Osteoblast (primary cell): ENCODE data around the gene NXN. TPM values are rescaled to one million over a fixed set of nuclear protein-coding genes. Genes with fewer than 3 reads are reported as not detected.
A peak's percentile ranks its signal among the peaks of the same experiment; 100 is the strongest.

ENCODE experiments used
- DNase-seq: peaks from one replicate; pipeline ENCODE4 v3.0.0; 2011; ENCODE audit warnings: low spot score, mixed read lengths; ENCODE audit not compliant: insufficient read length; ENCODE audit errors: missing footprints
- H2AFZ ChIP-seq: 2 replicates; pipeline ENCODE4 v1.6.0; 2011; ENCODE audit warnings: mild to moderate bottlenecking, low read length
- H3K27ac ChIP-seq: 2 replicates; pipeline ENCODE4 v1.5.1; 2011; ENCODE audit warnings: mild to moderate bottlenecking, low read depth, low read length, moderate library complexity
- H3K27me3 ChIP-seq: 2 replicates; pipeline ENCODE4 v1.6.0; 2012; ENCODE audit warnings: mild to moderate bottlenecking, control low read depth, inconsistent platforms, low read length, moderate library complexity; ENCODE audit not compliant: insufficient read depth
- H3K36me3 ChIP-seq: 2 replicates; pipeline ENCODE4 v1.5.1; 2011; ENCODE audit warnings: mild to moderate bottlenecking, low read length, control low read depth, moderate library complexity; ENCODE audit not compliant: insufficient read depth
- H3K4me1 ChIP-seq: 2 replicates; pipeline ENCODE4 v1.5.1; 2011; ENCODE audit warnings: mild to moderate bottlenecking, low read length, control low read depth, moderate library complexity; ENCODE audit not compliant: insufficient read depth
- H3K4me2 ChIP-seq: 2 replicates; pipeline ENCODE4 v1.6.0; 2011; ENCODE audit warnings: mild to moderate bottlenecking, low read length; ENCODE audit not compliant: insufficient read depth
- H3K4me3 ChIP-seq: fragments of 200-600 bp; sonication (generic); 3 replicates; pipeline ENCODE4 v1.5.1; 2012; ENCODE audit warnings: mild to moderate bottlenecking, low read length, inconsistent platforms; ENCODE audit not compliant: insufficient read depth
- H3K79me2 ChIP-seq: 2 replicates; pipeline ENCODE4 v1.6.0; 2012; ENCODE audit warnings: mild to moderate bottlenecking, low read length, control low read depth, inconsistent platforms; ENCODE audit not compliant: insufficient read depth
- H3K9me3 ChIP-seq: 2 replicates; pipeline ENCODE4 v1.5.1; 2011; ENCODE audit warnings: low read depth, low read length, control low read depth
- H4K20me1 ChIP-seq: 2 replicates; pipeline ENCODE4 v1.6.0; 2012; ENCODE audit warnings: mild to moderate bottlenecking, low read length, control low read depth; ENCODE audit not compliant: insufficient read depth
- CTCF ChIP-seq: IDR thresholded peaks from 2 replicates; pipeline ENCODE4 v1.5.1; 2011; ENCODE audit warnings: mild to moderate bottlenecking, low read depth, low read length, moderate library complexity; ENCODE audit errors: extremely low read depth
- total RNA-seq: library from RNA; depleted of rRNA; stranded (reverse); fragments of >200 nt; gene quantifications from 2 replicates; pipeline ENCODE4 v1.2.3, GENCODE V29; 2012

Gene NXN
- total RNA-seq, 1 donor: 68.8 TPM

- no peak for DNase-seq
- Histone ChIP-seq H3K4me2 (no peak overlapping the region), H3K4me3 (no peak overlapping the region), H3K36me3 (no peaks in the 10 kb centered on the region), H3K27me3 (no peaks in the 10 kb centered on the region), H4K20me1 (peaks cover 30% of the 10 kb centered on the region), H3K27ac (no peak overlapping the region), H3K79me2 (no peaks in the 10 kb centered on the region), H3K9me3 (no peaks in the 10 kb centered on the region), H3K4me1 (peaks cover 20% of the 10 kb centered on the region), H2AFZ (no peak overlapping the region)
- TF ChIP-seq CTCF: no peak
Observed at GRCh38 chr17:872855-873254, 106.7 kb downstream of the NXN start.

GRCh38 chr17:871751-872519 lies 107.6 kb downstream of the NXN start:
- Histone ChIP-seq H3K4me1 (peaks cover 20% of the 10 kb centered on the region), H3K4me2 (no peak overlapping the region), H3K79me2 (no peaks in the 10 kb centered on the region), H2AFZ (no peak overlapping the region), H4K20me1 (peaks cover 23% of the 10 kb centered on the region), H3K27me3 (no peaks in the 10 kb centered on the region), H3K36me3 (no peaks in the 10 kb centered on the region), H3K27ac (no peak overlapping the region), H3K4me3 (no peak overlapping the region), H3K9me3 (no peaks in the 10 kb centered on the region)
- no peak for TF ChIP-seq CTCF
- peak; percentile 46 for DNase-seq

- Histone ChIP-seq H3K4me1 (peaks cover 20% of the 10 kb centered on the region), H3K36me3 (no peaks in the 10 kb centered on the region), H3K27ac (peak overlapping the region; percentile 99), H4K20me1 (peaks cover 13% of the 10 kb centered on the region), H3K4me3 (peak overlapping the region; percentile 55), H3K79me2 (no peaks in the 10 kb centered on the region), H3K4me2 (peak overlapping the region; percentile 85), H3K27me3 (no peaks in the 10 kb centered on the region), H3K9me3 (no peaks in the 10 kb centered on the region), H2AFZ (peak overlapping the region; percentile 9)
- DNase-seq: peak; percentile 93
- no peak for TF ChIP-seq CTCF
Observed at GRCh38 chr17:869567-870525, 109.7 kb downstream of the NXN start.

GRCh38 chr17:869086-869485 lies 110.5 kb downstream of the NXN start:
- H3K27me3 ChIP-seq: no peaks in the 10 kb centered on the region
- peak overlapping the region; percentile 55 for H3K4me3 ChIP-seq
- peak overlapping the region; percentile 99 for H3K27ac ChIP-seq
- DNase-seq: peak; percentile 96
- no peaks in the 10 kb centered on the region for H3K36me3 ChIP-seq
- H4K20me1 ChIP-seq: peaks cover 12% of the 10 kb centered on the region
- peak overlapping the region; percentile 27 for H2AFZ ChIP-seq
- no peaks in the 10 kb centered on the region for H3K9me3 ChIP-seq
- no peak for TF ChIP-seq CTCF
- peak overlapping the region; percentile 85 for H3K4me2 ChIP-seq
- no peaks in the 10 kb centered on the region for H3K79me2 ChIP-seq
- peaks cover 20% of the 10 kb centered on the region for H3K4me1 ChIP-seq
